ENCODE measurements around the gene ACAP1. TPM values are rescaled to one million over a fixed set of nuclear protein-coding genes. Genes with fewer than 3 reads are reported as not detected.

Gene ACAP1
- total and polyA plus RNA-seq, 2 donors (not counting 1 experiment from before 2014, with no cell fraction given): 0.06 to 2.1 TPM

DNA sequence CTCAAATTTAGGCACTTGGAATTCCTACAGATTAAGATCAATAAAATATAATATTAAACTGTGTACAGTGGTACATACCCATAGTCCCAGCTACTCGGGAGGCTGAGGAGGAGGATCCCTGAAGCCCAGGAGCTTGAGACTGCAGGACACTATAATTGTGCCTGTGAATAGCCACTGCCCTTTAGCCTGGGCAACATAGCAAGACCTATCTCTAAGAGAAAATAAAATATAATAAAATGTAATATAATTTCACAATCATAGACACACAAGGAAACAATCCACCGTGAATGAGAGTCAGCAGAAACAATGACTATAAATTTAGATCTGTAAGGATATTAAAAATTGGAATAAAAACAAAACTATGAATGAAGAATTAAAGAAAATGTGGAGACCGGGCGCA is 34.5 kb downstream of the ACAP1 start:
- Histone ChIP-seq H3K27me3 (ENCODE audit: control insufficient read depth, insufficient read depth, low read length) (peaks cover 8% of the 10 kb centered on the region), H3K27ac (ENCODE audit: insufficient read depth, low read length) (no peak overlapping the region), H2AFZ (ENCODE audit: low read length) (no peak overlapping the region), H3K36me3 (ENCODE audit: control insufficient read depth, insufficient read depth, low read length) (no peaks in the 10 kb centered on the region), H3K79me2 (ENCODE audit: control insufficient read depth, insufficient read depth, low read length) (no peaks in the 10 kb centered on the region), H3K4me1 (ENCODE audit: control insufficient read depth, extremely low read depth, insufficient read depth, low read length) (no peaks in the 10 kb centered on the region), H3K9ac (ENCODE audit: insufficient read depth, low read length) (no peak overlapping the region), H3K4me3 (replicated peaks in 1 of 4; ENCODE audit: control extremely low read depth in 1 of 4, insufficient read depth in 1 of 4, low read depth in 3 of 4, low read length in 4 of 4) (no peak overlapping the region), H3K9me3 (ENCODE audit: control insufficient read depth, insufficient read depth, low read depth, low read length) (no peaks in the 10 kb centered on the region), H4K20me1 (ENCODE audit: control insufficient read depth, extremely low read depth, insufficient read depth, low read length) (no peaks in the 10 kb centered on the region), H3K4me2 (ENCODE audit: extremely low read depth, insufficient read depth, low read length) (no peak overlapping the region)
- no peak for DNase-seq (ENCODE audit: low read depth in 2 of 2)
- TF ChIP-seq EZH2 (IDR thresholded peaks at IDR 0.05; ENCODE audit: low read length, missing control alignments): no peak
- TF ChIP-seq, protein P1, sequence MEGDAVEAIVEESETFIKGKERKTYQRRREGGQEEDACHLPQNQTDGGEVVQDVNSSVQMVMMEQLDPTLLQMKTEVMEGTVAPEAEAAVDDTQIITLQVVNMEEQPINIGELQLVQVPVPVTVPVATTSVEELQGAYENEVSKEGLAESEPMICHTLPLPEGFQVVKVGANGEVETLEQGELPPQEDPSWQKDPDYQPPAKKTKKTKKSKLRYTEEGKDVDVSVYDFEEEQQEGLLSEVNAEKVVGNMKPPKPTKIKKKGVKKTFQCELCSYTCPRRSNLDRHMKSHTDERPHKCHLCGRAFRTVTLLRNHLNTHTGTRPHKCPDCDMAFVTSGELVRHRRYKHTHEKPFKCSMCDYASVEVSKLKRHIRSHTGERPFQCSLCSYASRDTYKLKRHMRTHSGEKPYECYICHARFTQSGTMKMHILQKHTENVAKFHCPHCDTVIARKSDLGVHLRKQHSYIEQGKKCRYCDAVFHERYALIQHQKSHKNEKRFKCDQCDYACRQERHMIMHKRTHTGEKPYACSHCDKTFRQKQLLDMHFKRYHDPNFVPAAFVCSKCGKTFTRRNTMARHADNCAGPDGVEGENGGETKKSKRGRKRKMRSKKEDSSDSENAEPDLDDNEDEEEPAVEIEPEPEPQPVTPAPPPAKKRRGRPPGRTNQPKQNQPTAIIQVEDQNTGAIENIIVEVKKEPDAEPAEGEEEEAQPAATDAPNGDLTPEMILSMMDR (conservative IDR thresholded peaks at IDR 0.05 in 1 of 2, IDR thresholded peaks at IDR 0.05 in 1 of 2; ENCODE audit: low read depth in 1 of 2, low read length in 2 of 2): no peak

DNA sequence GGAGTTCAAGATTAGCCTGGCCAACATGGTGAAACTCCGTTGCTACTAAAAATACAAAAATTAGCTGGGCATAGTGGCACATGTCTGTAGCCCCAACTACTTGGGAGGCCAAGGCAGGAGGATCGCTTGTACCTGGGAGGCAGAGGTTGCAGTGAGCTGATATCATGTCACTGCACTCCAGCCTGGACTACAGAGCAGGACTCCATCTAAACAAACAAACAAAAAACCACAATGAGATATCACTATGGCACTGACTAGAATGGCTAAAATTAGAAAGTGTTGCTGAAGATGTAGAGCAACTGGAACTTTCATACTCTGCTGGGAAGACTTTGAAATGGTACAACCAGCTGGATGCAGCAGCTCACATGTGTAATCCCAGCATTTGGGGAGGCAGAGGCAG is 38.0 kb downstream of the ACAP1 start:
- Histone ChIP-seq H3K4me1 (ENCODE audit: control insufficient read depth, extremely low read depth, insufficient read depth, low read length) (no peaks in the 10 kb centered on the region), H3K27ac (ENCODE audit: insufficient read depth, low read length) (no peak overlapping the region), H3K9me3 (ENCODE audit: control insufficient read depth, insufficient read depth, low read depth, low read length) (no peaks in the 10 kb centered on the region), H3K4me3 (replicated peaks in 1 of 4; ENCODE audit: control extremely low read depth in 1 of 4, insufficient read depth in 1 of 4, low read depth in 3 of 4, low read length in 4 of 4) (no peak overlapping the region), H3K9ac (ENCODE audit: insufficient read depth, low read length) (no peak overlapping the region), H3K79me2 (ENCODE audit: control insufficient read depth, insufficient read depth, low read length) (no peaks in the 10 kb centered on the region), H3K4me2 (ENCODE audit: extremely low read depth, insufficient read depth, low read length) (no peak overlapping the region), H3K36me3 (ENCODE audit: control insufficient read depth, insufficient read depth, low read length) (no peaks in the 10 kb centered on the region), H3K27me3 (ENCODE audit: control insufficient read depth, insufficient read depth, low read length) (peaks cover 8% of the 10 kb centered on the region), H4K20me1 (ENCODE audit: control insufficient read depth, extremely low read depth, insufficient read depth, low read length) (no peaks in the 10 kb centered on the region), H2AFZ (ENCODE audit: low read length) (no peak overlapping the region)
- TF ChIP-seq, protein P1 (conservative IDR thresholded peaks at IDR 0.05 in 1 of 2, IDR thresholded peaks at IDR 0.05 in 1 of 2; ENCODE audit: low read depth in 1 of 2, low read length in 2 of 2): no peak
- no peak for TF ChIP-seq EZH2 (IDR thresholded peaks at IDR 0.05; ENCODE audit: low read length, missing control alignments)
- no peak for DNase-seq (ENCODE audit: low read depth in 2 of 2)

DNA sequence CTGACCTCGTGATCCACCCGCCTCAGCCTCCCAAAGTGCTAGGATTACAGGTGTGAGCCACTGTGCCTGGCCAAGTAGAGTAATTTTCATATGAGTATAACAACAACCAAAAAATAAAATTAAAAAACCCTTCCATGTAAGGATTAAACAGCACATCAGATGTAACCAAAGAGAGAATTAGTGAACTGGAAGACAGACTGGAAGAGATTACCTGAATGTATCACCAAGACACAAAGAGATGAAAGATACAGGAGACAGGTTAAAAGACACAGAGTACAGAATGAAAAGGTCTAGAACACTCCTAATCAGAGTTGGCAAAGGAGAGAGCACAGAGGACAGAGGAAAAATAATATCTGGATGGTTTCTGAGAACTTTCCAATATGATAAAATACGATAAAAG is 42.8 kb downstream of the ACAP1 start:
- Histone ChIP-seq H2AFZ (ENCODE audit: low read length) (no peak overlapping the region), H3K9ac (ENCODE audit: insufficient read depth, low read length) (no peak overlapping the region), H3K79me2 (ENCODE audit: control insufficient read depth, insufficient read depth, low read length) (no peaks in the 10 kb centered on the region), H3K27ac (ENCODE audit: insufficient read depth, low read length) (no peak overlapping the region), H4K20me1 (ENCODE audit: control insufficient read depth, extremely low read depth, insufficient read depth, low read length) (no peaks in the 10 kb centered on the region), H3K9me3 (ENCODE audit: control insufficient read depth, insufficient read depth, low read depth, low read length) (no peaks in the 10 kb centered on the region), H3K4me3 (replicated peaks in 1 of 4; ENCODE audit: control extremely low read depth in 1 of 4, insufficient read depth in 1 of 4, low read depth in 3 of 4, low read length in 4 of 4) (no peak overlapping the region), H3K4me1 (ENCODE audit: control insufficient read depth, extremely low read depth, insufficient read depth, low read length) (peaks cover 7% of the 10 kb centered on the region), H3K27me3 (ENCODE audit: control insufficient read depth, insufficient read depth, low read length) (peaks cover 28% of the 10 kb centered on the region), H3K4me2 (ENCODE audit: extremely low read depth, insufficient read depth, low read length) (no peak overlapping the region), H3K36me3 (ENCODE audit: control insufficient read depth, insufficient read depth, low read length) (no peaks in the 10 kb centered on the region)
- no peak for DNase-seq (ENCODE audit: low read depth in 2 of 2)
- no peak for TF ChIP-seq EZH2 (IDR thresholded peaks at IDR 0.05; ENCODE audit: low read length, missing control alignments)
- TF ChIP-seq, protein P1 (conservative IDR thresholded peaks at IDR 0.05 in 1 of 2, IDR thresholded peaks at IDR 0.05 in 1 of 2; ENCODE audit: low read depth in 1 of 2, low read length in 2 of 2): no peak
